ENCODE measurements around the gene IMPACT.

The IMPACT gene

GRCh38 chr18:24470805-24471204 lies 44.3 kb downstream of the IMPACT start:
- DNase-seq (ENCODE audit: low read depth), result no peak
- H3K4me3 ChIP-seq (replicated peaks; ENCODE audit: low read depth, low read length), result no peak overlapping the region
- TF ChIP-seq CTCF (IDR thresholded peaks at IDR 0.05; ENCODE audit: low read length, missing control alignments), result no peak

GRCh38 chr18:24472591-24472990 lies 46.1 kb downstream of the IMPACT start:
- DNase-seq (ENCODE audit: low read depth), result no peak
- no peak overlapping the region for H3K4me3 ChIP-seq (replicated peaks; ENCODE audit: low read depth, low read length)
- no peak for TF ChIP-seq CTCF (IDR thresholded peaks at IDR 0.05; ENCODE audit: low read length, missing control alignments)

GRCh38 chr18:24474406-24474805 lies 47.9 kb downstream of the IMPACT start:
- DNase-seq (ENCODE audit: low read depth), result no peak
- no peak overlapping the region for H3K4me3 ChIP-seq (replicated peaks; ENCODE audit: low read depth, low read length)
- no peak for TF ChIP-seq CTCF (IDR thresholded peaks at IDR 0.05; ENCODE audit: low read length, missing control alignments)

GRCh38 chr18:24475926-24476589 lies 49.6 kb downstream of the IMPACT start:
- no peak overlapping the region for H3K4me3 ChIP-seq (replicated peaks; ENCODE audit: low read depth, low read length)
- no peak for DNase-seq (ENCODE audit: low read depth)
- no peak for TF ChIP-seq CTCF (IDR thresholded peaks at IDR 0.05; ENCODE audit: low read length, missing control alignments)

GRCh38 chr18:24479371-24479770 lies 52.9 kb downstream of the IMPACT start:
- no peak for TF ChIP-seq CTCF (IDR thresholded peaks at IDR 0.05; ENCODE audit: low read length, missing control alignments)
- no peak for DNase-seq (ENCODE audit: low read depth)
- H3K4me3 ChIP-seq (replicated peaks; ENCODE audit: low read depth, low read length), result no peak overlapping the region

GRCh38 chr18:24482821-24483220 lies 56.4 kb downstream of the IMPACT start:
- no peak overlapping the region for H3K4me3 ChIP-seq (replicated peaks; ENCODE audit: low read depth, low read length)
- TF ChIP-seq CTCF (IDR thresholded peaks at IDR 0.05; ENCODE audit: low read length, missing control alignments), result no peak
- no peak for DNase-seq (ENCODE audit: low read depth)

GRCh38 chr18:24485681-24486080 lies 59.2 kb downstream of the IMPACT start:
- no peak for DNase-seq (ENCODE audit: low read depth)
- H3K4me3 ChIP-seq (replicated peaks; ENCODE audit: low read depth, low read length), result no peak overlapping the region
- TF ChIP-seq CTCF (IDR thresholded peaks at IDR 0.05; ENCODE audit: low read length, missing control alignments), result no peak
